ENCODE measurements around the gene IPO5.

IPO5 gene

GRCh38 chr13:97975848-97976609, 22.6 kb downstream of the IPO5 start:
- no peak for TF ChIP-seq CTCF (IDR thresholded peaks at IDR 0.05)

GRCh38 chr13:97976610-97977521, 23.4 kb downstream of the IPO5 start:
- TF ChIP-seq CTCF (IDR thresholded peaks at IDR 0.05), result no peak

- no peak for TF ChIP-seq CTCF (IDR thresholded peaks at IDR 0.05)
Observed at GRCh38 chr13:97977982-97978381, 24.5 kb downstream of the IPO5 start.

GRCh38 chr13:97978651-97979050, 25.2 kb downstream of the IPO5 start:
- TF ChIP-seq CTCF (IDR thresholded peaks at IDR 0.05), result no peak

- no peak for TF ChIP-seq CTCF (IDR thresholded peaks at IDR 0.05)
Observed at GRCh38 chr13:97979051-97979450, 25.6 kb downstream of the IPO5 start.

- TF ChIP-seq CTCF (IDR thresholded peaks at IDR 0.05), result no peak
Observed at GRCh38 chr13:97979556-97979955, 26.1 kb downstream of the IPO5 start.

GRCh38 chr13:97982286-97982685, 28.8 kb downstream of the IPO5 start:
- TF ChIP-seq CTCF (IDR thresholded peaks at IDR 0.05), result no peak
